Measurements from ENCODE around the gene MAN2A2. TPM values are rescaled to one million over a fixed set of nuclear protein-coding genes. Genes with fewer than 3 reads are reported as not detected.

The MAN2A2 gene
- total RNA-seq, 1 experiment from 2014 or later, result 27.4 TPM

- H3K18ac ChIP-seq (ENCODE audit: insufficient read length, low read depth, low read length), result no peak overlapping the region
- Mint-ChIP-seq H3K27me3 (ENCODE audit: low read depth) (no peaks in the 10 kb centered on the region), H3K4me3 (no peak overlapping the region), H3K36me3 (ENCODE audit: insufficient read depth in 1 of 3, low read depth in 3 of 3) (peaks cover 29 to 80% (median 66%) of the 10 kb centered on the region in 3 experiments; a peak in 6 of 7 replicates), H3K4me1 (no peaks in the 10 kb centered on the region), H3K9me3 (no peaks in the 10 kb centered on the region), H3K27ac (no peak overlapping the region)
- no peaks in the 10 kb centered on the region for H3K79me1 ChIP-seq (ENCODE audit: insufficient read depth, low read depth, low read length, poor library complexity, severe bottlenecking)
- H3K27ac ChIP-seq (ENCODE audit: insufficient read length, low read depth, low read length), result no peak overlapping the region
- H3K4me1 ChIP-seq (ENCODE audit: insufficient read depth, low read length), result no peaks in the 10 kb centered on the region
- no peak overlapping the region for H3T11ph ChIP-seq (ENCODE audit: low read length)
- H2BK120ac ChIP-seq (ENCODE audit: low read depth, low read length, poor library complexity, severe bottlenecking), result no peak overlapping the region
- H2BK12ac ChIP-seq (ENCODE audit: insufficient read length, low read depth, low read length), result no peak overlapping the region
- H4K8ac ChIP-seq (replicated peaks; ENCODE audit: insufficient read length, low read depth, low read length), result no peak overlapping the region
- H3K4me2 ChIP-seq (ENCODE audit: insufficient read depth, insufficient read length, low read length), result no peak overlapping the region
- no peak overlapping the region for H2AK5ac ChIP-seq (ENCODE audit: insufficient read length, low read length)
- H3K23me2 ChIP-seq (ENCODE audit: insufficient read length, low read depth, low read length, poor library complexity, severe bottlenecking), result peaks cover 3% of the 10 kb centered on the region
- H3K9ac ChIP-seq (ENCODE audit: extremely low read depth, insufficient read length, low read length), result no peak overlapping the region
- TF ChIP-seq, protein P1, sequence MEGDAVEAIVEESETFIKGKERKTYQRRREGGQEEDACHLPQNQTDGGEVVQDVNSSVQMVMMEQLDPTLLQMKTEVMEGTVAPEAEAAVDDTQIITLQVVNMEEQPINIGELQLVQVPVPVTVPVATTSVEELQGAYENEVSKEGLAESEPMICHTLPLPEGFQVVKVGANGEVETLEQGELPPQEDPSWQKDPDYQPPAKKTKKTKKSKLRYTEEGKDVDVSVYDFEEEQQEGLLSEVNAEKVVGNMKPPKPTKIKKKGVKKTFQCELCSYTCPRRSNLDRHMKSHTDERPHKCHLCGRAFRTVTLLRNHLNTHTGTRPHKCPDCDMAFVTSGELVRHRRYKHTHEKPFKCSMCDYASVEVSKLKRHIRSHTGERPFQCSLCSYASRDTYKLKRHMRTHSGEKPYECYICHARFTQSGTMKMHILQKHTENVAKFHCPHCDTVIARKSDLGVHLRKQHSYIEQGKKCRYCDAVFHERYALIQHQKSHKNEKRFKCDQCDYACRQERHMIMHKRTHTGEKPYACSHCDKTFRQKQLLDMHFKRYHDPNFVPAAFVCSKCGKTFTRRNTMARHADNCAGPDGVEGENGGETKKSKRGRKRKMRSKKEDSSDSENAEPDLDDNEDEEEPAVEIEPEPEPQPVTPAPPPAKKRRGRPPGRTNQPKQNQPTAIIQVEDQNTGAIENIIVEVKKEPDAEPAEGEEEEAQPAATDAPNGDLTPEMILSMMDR (conservative IDR thresholded peaks at IDR 0.05), result no peak
- no peak overlapping the region for H2BK20ac ChIP-seq (ENCODE audit: low read depth, low read length, poor library complexity, severe bottlenecking)
- peaks cover 3% of the 10 kb centered on the region for H4K20me1 ChIP-seq (ENCODE audit: control insufficient read depth, insufficient read depth, insufficient read length)
- H3K14ac ChIP-seq (ENCODE audit: insufficient read depth, low read length), result no peak overlapping the region
- no peak overlapping the region for H3K4ac ChIP-seq (ENCODE audit: low read depth, low read length)
- no CpG with 5 or more reads among the region's 23 CpGs for WGBS (ENCODE audit: extremely low coverage, insufficient read length, low lambda C conversion rate)
- H3K23ac ChIP-seq (ENCODE audit: insufficient read length, low read depth, low read length), result no peak overlapping the region
- no peak overlapping the region for H4K91ac ChIP-seq (ENCODE audit: insufficient read length, low read depth, low read length)
- no peaks in the 10 kb centered on the region for H3K27me3 ChIP-seq (ENCODE audit: insufficient read depth, low read length)
- no peak overlapping the region for H4K5ac ChIP-seq (ENCODE audit: insufficient read length, low read depth, low read length)
- H2BK5ac ChIP-seq (ENCODE audit: insufficient read length, low read length), result no peak overlapping the region
- H3K9me3 ChIP-seq (ENCODE audit: control insufficient read depth, low read depth, low read length), result no peaks in the 10 kb centered on the region
- no peak overlapping the region for H2BK15ac ChIP-seq (ENCODE audit: low read depth, low read length)
- no peaks in the 10 kb centered on the region for H3K79me2 ChIP-seq (ENCODE audit: insufficient read depth, low read length)
- no peak overlapping the region for H3K56ac ChIP-seq (ENCODE audit: insufficient read length, low read depth, low read length)
- DNase-seq, result no peak
- no peak overlapping the region for H2AFZ ChIP-seq (ENCODE audit: low read length)
Observed at GRCh38 chr15:90949979-90950675, 47.0 kb downstream of the MAN2A2 start.

All from H9 (cell line).